ENCODE data around the gene MAP4K2.

The MAP4K2 gene

GRCh38 chr11:64754124-64754918 lies 48.7 kb downstream of the MAP4K2 start:
- TF ChIP-seq EZH2phosphoT487 (IDR thresholded peaks at IDR 0.05; ENCODE audit: low read length) = no peak
- no peak for TF ChIP-seq EZH2 (optimal IDR thresholded peaks at IDR 0.05; ENCODE audit: low read depth, low read length)
- TF ChIP-seq, protein P1, sequence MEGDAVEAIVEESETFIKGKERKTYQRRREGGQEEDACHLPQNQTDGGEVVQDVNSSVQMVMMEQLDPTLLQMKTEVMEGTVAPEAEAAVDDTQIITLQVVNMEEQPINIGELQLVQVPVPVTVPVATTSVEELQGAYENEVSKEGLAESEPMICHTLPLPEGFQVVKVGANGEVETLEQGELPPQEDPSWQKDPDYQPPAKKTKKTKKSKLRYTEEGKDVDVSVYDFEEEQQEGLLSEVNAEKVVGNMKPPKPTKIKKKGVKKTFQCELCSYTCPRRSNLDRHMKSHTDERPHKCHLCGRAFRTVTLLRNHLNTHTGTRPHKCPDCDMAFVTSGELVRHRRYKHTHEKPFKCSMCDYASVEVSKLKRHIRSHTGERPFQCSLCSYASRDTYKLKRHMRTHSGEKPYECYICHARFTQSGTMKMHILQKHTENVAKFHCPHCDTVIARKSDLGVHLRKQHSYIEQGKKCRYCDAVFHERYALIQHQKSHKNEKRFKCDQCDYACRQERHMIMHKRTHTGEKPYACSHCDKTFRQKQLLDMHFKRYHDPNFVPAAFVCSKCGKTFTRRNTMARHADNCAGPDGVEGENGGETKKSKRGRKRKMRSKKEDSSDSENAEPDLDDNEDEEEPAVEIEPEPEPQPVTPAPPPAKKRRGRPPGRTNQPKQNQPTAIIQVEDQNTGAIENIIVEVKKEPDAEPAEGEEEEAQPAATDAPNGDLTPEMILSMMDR (IDR thresholded peaks at IDR 0.05; ENCODE audit: low read length) = no peak
- H3K79me2 ChIP-seq (ENCODE audit: low read length) = no peaks in the 10 kb centered on the region
- no peak overlapping the region for H3K9ac ChIP-seq (ENCODE audit: low read length)
- H3K4me2 ChIP-seq (ENCODE audit: low read depth, low read length) = no peak overlapping the region
- DNase-seq = no peak
- H2AFZ ChIP-seq (ENCODE audit: low read length) = no peak overlapping the region
- no peak overlapping the region for H3K4me3 ChIP-seq (ENCODE audit: low read length)
- H3K9me2 ChIP-seq (replicated peaks; ENCODE audit: insufficient read depth, low read length) = no peaks in the 10 kb centered on the region
- H3K9me3 ChIP-seq (replicated peaks; ENCODE audit: insufficient read depth, low read length) = no peaks in the 10 kb centered on the region
- H3K27me3 ChIP-seq (replicated peaks; ENCODE audit: insufficient read depth, low read length) = no peaks in the 10 kb centered on the region
- no peaks in the 10 kb centered on the region for H3K4me1 ChIP-seq (ENCODE audit: low read length)
- no peaks in the 10 kb centered on the region for H4K20me1 ChIP-seq (ENCODE audit: insufficient read depth, low read length)
- no peak overlapping the region for H3K27ac ChIP-seq (ENCODE audit: low read length)
- H3K36me3 ChIP-seq (replicated peaks; ENCODE audit: insufficient read depth, low read length) = no peaks in the 10 kb centered on the region
- no peaks in the 10 kb centered on the region for H3F3A ChIP-seq (ENCODE audit: insufficient read depth, low read length)

DNA sequence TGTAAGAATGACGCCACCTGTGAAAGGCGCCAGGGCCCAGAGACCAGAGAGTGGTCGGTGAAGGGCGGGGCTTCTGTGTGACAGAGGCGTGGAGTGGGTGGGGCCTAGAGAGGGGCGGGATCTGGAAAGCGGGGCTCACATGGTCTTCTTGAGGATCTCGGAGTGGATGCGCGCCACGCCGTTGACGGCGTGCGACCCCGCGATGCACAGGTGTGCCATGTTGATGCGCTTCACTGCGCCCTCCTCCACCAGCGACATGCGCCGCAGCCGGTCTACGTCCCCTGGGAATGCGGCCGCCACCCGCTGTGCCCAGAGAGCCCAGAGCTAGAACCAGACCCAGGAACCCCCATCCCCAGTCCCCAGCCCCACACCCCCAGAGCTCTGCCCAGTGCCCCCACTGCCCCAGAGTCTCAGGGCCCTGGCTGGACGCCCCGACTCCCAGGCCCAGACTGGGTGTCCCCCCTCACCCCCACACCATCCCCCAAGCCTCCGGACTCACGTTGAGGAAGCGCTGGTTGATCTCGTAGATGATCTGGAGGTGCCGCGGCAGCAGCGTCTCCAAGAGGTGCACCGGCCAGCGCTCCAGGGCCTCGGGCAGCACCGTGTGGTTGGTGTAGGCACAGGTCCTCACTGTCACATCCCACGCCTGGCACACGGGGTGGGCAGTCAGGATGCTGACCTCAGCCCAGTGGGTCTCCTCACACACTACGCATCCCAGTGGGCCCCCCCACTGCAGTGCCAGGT lies 49.5 kb downstream of the MAP4K2 start:
- H2AFZ ChIP-seq (ENCODE audit: low read length) = no peak overlapping the region
- H3K9me2 ChIP-seq (replicated peaks; ENCODE audit: insufficient read depth, low read length) = no peaks in the 10 kb centered on the region
- H3K79me2 ChIP-seq (ENCODE audit: low read length) = no peaks in the 10 kb centered on the region
- no peak for TF ChIP-seq EZH2 (optimal IDR thresholded peaks at IDR 0.05; ENCODE audit: low read depth, low read length)
- no peak for TF ChIP-seq EZH2phosphoT487 (IDR thresholded peaks at IDR 0.05; ENCODE audit: low read length)
- TF ChIP-seq, protein P1 (IDR thresholded peaks at IDR 0.05; ENCODE audit: low read length) = no peak
- no peaks in the 10 kb centered on the region for H4K20me1 ChIP-seq (ENCODE audit: insufficient read depth, low read length)
- DNase-seq = no peak
- no peaks in the 10 kb centered on the region for H3K4me1 ChIP-seq (ENCODE audit: low read length)
- no peak overlapping the region for H3K4me2 ChIP-seq (ENCODE audit: low read depth, low read length)
- no peaks in the 10 kb centered on the region for H3K27me3 ChIP-seq (replicated peaks; ENCODE audit: insufficient read depth, low read length)
- no peak overlapping the region for H3K9ac ChIP-seq (ENCODE audit: low read length)
- H3F3A ChIP-seq (ENCODE audit: insufficient read depth, low read length) = no peaks in the 10 kb centered on the region
- H3K9me3 ChIP-seq (replicated peaks; ENCODE audit: insufficient read depth, low read length) = no peaks in the 10 kb centered on the region
- H3K4me3 ChIP-seq (ENCODE audit: low read length) = no peak overlapping the region
- H3K36me3 ChIP-seq (replicated peaks; ENCODE audit: insufficient read depth, low read length) = no peaks in the 10 kb centered on the region
- no peak overlapping the region for H3K27ac ChIP-seq (ENCODE audit: low read length)

DNA sequence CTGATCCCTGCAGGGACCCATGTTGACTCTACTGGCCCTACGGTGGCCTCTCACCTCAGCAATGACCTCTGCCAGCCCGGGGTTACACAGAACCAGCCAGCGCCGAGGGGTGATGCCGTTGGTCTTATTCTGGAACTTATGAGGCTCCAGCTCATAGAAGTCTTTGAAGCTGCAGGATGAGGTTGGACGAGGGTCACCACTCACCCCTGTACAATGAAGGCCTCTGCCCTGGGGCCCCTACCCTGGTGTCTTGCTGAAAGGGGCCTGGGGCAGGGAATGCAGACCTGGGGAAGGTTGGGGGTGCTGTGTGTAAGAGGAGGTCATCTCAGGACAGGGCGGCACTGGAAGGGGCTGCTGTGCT lies 50.0 kb downstream of the MAP4K2 start:
- Histone ChIP-seq H3K4me2 (ENCODE audit: low read depth, low read length) (no peak overlapping the region), H3K27me3 (replicated peaks; ENCODE audit: insufficient read depth, low read length) (peaks cover 5% of the 10 kb centered on the region), H3K36me3 (replicated peaks; ENCODE audit: insufficient read depth, low read length) (no peaks in the 10 kb centered on the region), H3K4me3 (ENCODE audit: low read length) (no peak overlapping the region), H3K9ac (ENCODE audit: low read length) (no peak overlapping the region), H3K79me2 (ENCODE audit: low read length) (no peaks in the 10 kb centered on the region), H3F3A (ENCODE audit: insufficient read depth, low read length) (no peaks in the 10 kb centered on the region), H4K20me1 (ENCODE audit: insufficient read depth, low read length) (no peaks in the 10 kb centered on the region), H2AFZ (ENCODE audit: low read length) (no peak overlapping the region), H3K9me2 (replicated peaks; ENCODE audit: insufficient read depth, low read length) (no peaks in the 10 kb centered on the region), H3K9me3 (replicated peaks; ENCODE audit: insufficient read depth, low read length) (no peaks in the 10 kb centered on the region), H3K4me1 (ENCODE audit: low read length) (no peaks in the 10 kb centered on the region), H3K27ac (ENCODE audit: low read length) (no peak overlapping the region)
- TF ChIP-seq EZH2phosphoT487 (IDR thresholded peaks at IDR 0.05; ENCODE audit: low read length) = no peak
- no peak for TF ChIP-seq EZH2 (optimal IDR thresholded peaks at IDR 0.05; ENCODE audit: low read depth, low read length)
- TF ChIP-seq, protein P1 (IDR thresholded peaks at IDR 0.05; ENCODE audit: low read length) = no peak
- no peak for DNase-seq

Measured in MM.1S (cell line).